SK-N-SH treated with all-trans-retinoic acid at 6 μM for 48 hours (cell line): ENCODE results near the gene FOXN3.

Experiments used
- ATAC-seq: fragments of 200-7000 bp; cut with Tn5 transposase; 3 replicates; pipeline ENCODE4 v1.9.1; 2020; ENCODE audit warnings: mild to moderate bottlenecking, moderate library complexity
- ARNTL ChIP-seq: fragments of 450-650 bp; formaldehyde crosslinking; IDR thresholded peaks from 2 replicates; pipeline ENCODE4 v1.5.0; 2020; ENCODE audit warnings: low read depth, mild to moderate bottlenecking, moderate library complexity, borderline replicate concordance
- BACH2 ChIP-seq: fragments of 250-450 bp; sonication (Bioruptor Pico); IDR thresholded peaks from 2 replicates; pipeline ENCODE4 v1.9.0; 2021; ENCODE audit warnings: mild to moderate bottlenecking, borderline replicate concordance
- CREB5 ChIP-seq: fragments of 250-450 bp; sonication (Bioruptor Pico); IDR thresholded peaks from 2 replicates; pipeline ENCODE4 v1.5.1; 2020; ENCODE audit warnings: low read depth, mild to moderate bottlenecking, moderate library complexity
- CSDC2 ChIP-seq: fragments of 250-450 bp; sonication (Bioruptor Pico); IDR thresholded peaks from 2 replicates; pipeline ENCODE4 v1.5.0; 2020; ENCODE audit warnings: mild to moderate bottlenecking, moderate library complexity
- CSRNP3 ChIP-seq: fragments of 250-450 bp; sonication (Bioruptor Pico); IDR thresholded peaks from 2 replicates; pipeline ENCODE4 v1.5.1; 2021; ENCODE audit warnings: mild to moderate bottlenecking, moderate library complexity
- ESRRG ChIP-seq: fragments of 250-450 bp; sonication (Bioruptor Pico); IDR thresholded peaks from 2 replicates; pipeline ENCODE4 v1.6.1; 2021; ENCODE audit warnings: mild to moderate bottlenecking
- GLIS3 ChIP-seq: fragments of 250-450 bp; sonication (Bioruptor Pico); IDR thresholded peaks from 2 replicates; pipeline ENCODE4 v1.5.0; 2020; ENCODE audit warnings: mild to moderate bottlenecking, moderate library complexity
- OSR1 ChIP-seq: fragments of 250-450 bp; sonication (Bioruptor Pico); IDR thresholded peaks from 2 replicates; pipeline ENCODE4 v1.8.0; 2022; ENCODE audit warnings: moderate library complexity, mild to moderate bottlenecking, inconsistent platforms
- PPARA ChIP-seq: fragments of 250-450 bp; sonication (Bioruptor Pico); IDR thresholded peaks from 2 replicates; pipeline ENCODE4 v1.5.0; 2020; ENCODE audit warnings: mild to moderate bottlenecking, borderline replicate concordance
- SNAI2 ChIP-seq: fragments of 250-450 bp; sonication (Bioruptor Pico); IDR thresholded peaks from 2 replicates; pipeline ENCODE4 v1.5.0; 2020; ENCODE audit warnings: mild to moderate bottlenecking, moderate library complexity
- TCF4 ChIP-seq: fragments of 250-450 bp; sonication (Bioruptor Pico); IDR thresholded peaks from 2 replicates; pipeline ENCODE4 v1.8.0; 2021; ENCODE audit warnings: mild to moderate bottlenecking, moderate library complexity, borderline replicate concordance
- ZC3H10 ChIP-seq: fragments of 250-450 bp; sonication (Bioruptor Pico); IDR thresholded peaks from 2 replicates; pipeline ENCODE4 v1.5.1; 2021; ENCODE audit warnings: mild to moderate bottlenecking, moderate library complexity
- ZFP3 ChIP-seq: fragments of 250-450 bp; sonication (Bioruptor Pico); IDR thresholded peaks from 2 replicates; pipeline ENCODE4 v1.5.0; 2020; ENCODE audit warnings: mild to moderate bottlenecking, moderate library complexity
- ZFP30 ChIP-seq: fragments of 450-650 bp; formaldehyde crosslinking; IDR thresholded peaks from 2 replicates; pipeline ENCODE4 v1.5.0; 2022; ENCODE audit warnings: mild to moderate bottlenecking, moderate library complexity
- ZNF70 ChIP-seq: fragments of 450-650 bp; formaldehyde crosslinking; IDR thresholded peaks from 2 replicates; pipeline ENCODE4 v1.5.0; 2020; ENCODE audit warnings: mild to moderate bottlenecking, moderate library complexity
- TF ChIP-seq, protein P1 (sequence below): fragments of 250-450 bp; sonication (Bioruptor Pico); IDR thresholded peaks from 2 replicates; pipeline ENCODE4 v1.8.0; 2020; ENCODE audit warnings: mild to moderate bottlenecking, moderate library complexity, borderline replicate concordance
- TF ChIP-seq, protein P2 (sequence below): fragments of 250-450 bp; sonication (Bioruptor Pico); IDR thresholded peaks from 2 replicates; pipeline ENCODE4 v1.8.0; 2021; ENCODE audit warnings: low read depth, mild to moderate bottlenecking, moderate library complexity, borderline replicate concordance
- TF ChIP-seq, protein P3 (sequence below): fragments of 250-450 bp; sonication (Bioruptor Pico); IDR thresholded peaks from 2 replicates; pipeline ENCODE4 v1.5.0; 2020; ENCODE audit warnings: mild to moderate bottlenecking, moderate library complexity

FOXN3 gene

GRCh38 chr14:89126461-89126860, 290.6 kb downstream of the FOXN3 start:
- TF ChIP-seq PPARA (CRISPR knock-in tag) (no peak), CREB5 (no peak), ARNTL (CRISPR knock-in tag) (no peak), OSR1 (CRISPR knock-in tag) (no peak), ZC3H10 (CRISPR knock-in tag) (no peak), ZNF70 (no peak), ZFP30 (no peak), TCF4 (CRISPR knock-in tag) (no peak), GLIS3 (CRISPR knock-in tag) (no peak), BACH2 (CRISPR knock-in tag) (no peak), SNAI2 (no peak)
- ATAC-seq, result no peak

GRCh38 chr14:89125216-89125615, 291.8 kb downstream of the FOXN3 start:
- ATAC-seq, result no peak
- TF ChIP-seq PPARA (CRISPR knock-in tag) (no peak), ZFP30 (no peak), OSR1 (CRISPR knock-in tag) (no peak), ESRRG (no peak), ZFP3 (CRISPR knock-in tag) (no peak), SNAI2 (no peak)
- TF ChIP-seq, protein P1, sequence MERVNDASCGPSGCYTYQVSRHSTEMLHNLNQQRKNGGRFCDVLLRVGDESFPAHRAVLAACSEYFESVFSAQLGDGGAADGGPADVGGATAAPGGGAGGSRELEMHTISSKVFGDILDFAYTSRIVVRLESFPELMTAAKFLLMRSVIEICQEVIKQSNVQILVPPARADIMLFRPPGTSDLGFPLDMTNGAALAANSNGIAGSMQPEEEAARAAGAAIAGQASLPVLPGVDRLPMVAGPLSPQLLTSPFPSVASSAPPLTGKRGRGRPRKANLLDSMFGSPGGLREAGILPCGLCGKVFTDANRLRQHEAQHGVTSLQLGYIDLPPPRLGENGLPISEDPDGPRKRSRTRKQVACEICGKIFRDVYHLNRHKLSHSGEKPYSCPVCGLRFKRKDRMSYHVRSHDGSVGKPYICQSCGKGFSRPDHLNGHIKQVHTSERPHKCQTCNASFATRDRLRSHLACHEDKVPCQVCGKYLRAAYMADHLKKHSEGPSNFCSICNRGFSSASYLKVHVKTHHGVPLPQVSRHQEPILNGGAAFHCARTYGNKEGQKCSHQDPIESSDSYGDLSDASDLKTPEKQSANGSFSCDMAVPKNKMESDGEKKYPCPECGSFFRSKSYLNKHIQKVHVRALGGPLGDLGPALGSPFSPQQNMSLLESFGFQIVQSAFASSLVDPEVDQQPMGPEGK (CRISPR knock-in tag), result no peak

DNA sequence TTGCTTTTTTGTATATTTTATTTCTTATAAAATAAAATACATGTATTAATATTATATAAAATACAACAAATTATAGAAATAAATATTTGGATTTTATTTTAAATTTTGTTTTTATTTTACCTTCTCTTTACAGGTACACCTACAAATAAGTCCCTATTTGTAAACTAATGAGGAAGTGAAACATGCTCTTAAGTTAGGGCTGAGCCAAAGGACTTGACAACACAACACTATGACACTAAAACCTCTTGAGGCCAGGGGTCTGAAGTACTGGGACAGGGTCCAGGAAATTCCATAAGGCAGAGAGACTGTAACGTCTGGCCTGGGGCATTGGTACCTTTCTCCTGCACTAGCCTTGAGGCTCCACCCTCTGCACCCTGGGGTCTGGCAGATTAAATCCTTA, 293.2 kb downstream of the FOXN3 start:
- TF ChIP-seq ZC3H10 (CRISPR knock-in tag) (no peak), ZFP30 (no peak)
- ATAC-seq, result no peak

GRCh38 chr14:89123215-89123614, 293.8 kb downstream of the FOXN3 start:
- no peak for ATAC-seq
- no peak for TF ChIP-seq CSRNP3 (CRISPR knock-in tag)
- TF ChIP-seq BACH2 (CRISPR knock-in tag), result no peak
- no peak for TF ChIP-seq SNAI2
- TF ChIP-seq TCF4 (CRISPR knock-in tag), result no peak
- TF ChIP-seq CREB5, result no peak
- no peak for TF ChIP-seq ZNF70
- TF ChIP-seq GLIS3 (CRISPR knock-in tag), result no peak
- no peak for TF ChIP-seq CSDC2

- no peak for ATAC-seq
- TF ChIP-seq ZC3H10 (CRISPR knock-in tag) (no peak), ESRRG (no peak), ZNF70 (no peak), PPARA (CRISPR knock-in tag) (no peak), BACH2 (CRISPR knock-in tag) (no peak), CREB5 (no peak)
- TF ChIP-seq, protein P2, sequence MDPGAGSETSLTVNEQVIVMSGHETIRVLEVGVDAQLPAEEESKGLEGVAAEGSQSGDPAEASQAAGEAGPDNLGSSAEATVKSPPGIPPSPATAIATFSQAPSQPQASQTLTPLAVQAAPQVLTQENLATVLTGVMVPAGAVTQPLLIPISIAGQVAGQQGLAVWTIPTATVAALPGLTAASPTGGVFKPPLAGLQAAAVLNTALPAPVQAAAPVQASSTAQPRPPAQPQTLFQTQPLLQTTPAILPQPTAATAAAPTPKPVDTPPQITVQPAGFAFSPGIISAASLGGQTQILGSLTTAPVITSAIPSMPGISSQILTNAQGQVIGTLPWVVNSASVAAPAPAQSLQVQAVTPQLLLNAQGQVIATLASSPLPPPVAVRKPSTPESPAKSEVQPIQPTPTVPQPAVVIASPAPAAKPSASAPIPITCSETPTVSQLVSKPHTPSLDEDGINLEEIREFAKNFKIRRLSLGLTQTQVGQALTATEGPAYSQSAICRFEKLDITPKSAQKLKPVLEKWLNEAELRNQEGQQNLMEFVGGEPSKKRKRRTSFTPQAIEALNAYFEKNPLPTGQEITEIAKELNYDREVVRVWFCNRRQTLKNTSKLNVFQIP (CRISPR knock-in tag), result no peak
- TF ChIP-seq, protein P1 (CRISPR knock-in tag), result no peak
- TF ChIP-seq, protein P3, sequence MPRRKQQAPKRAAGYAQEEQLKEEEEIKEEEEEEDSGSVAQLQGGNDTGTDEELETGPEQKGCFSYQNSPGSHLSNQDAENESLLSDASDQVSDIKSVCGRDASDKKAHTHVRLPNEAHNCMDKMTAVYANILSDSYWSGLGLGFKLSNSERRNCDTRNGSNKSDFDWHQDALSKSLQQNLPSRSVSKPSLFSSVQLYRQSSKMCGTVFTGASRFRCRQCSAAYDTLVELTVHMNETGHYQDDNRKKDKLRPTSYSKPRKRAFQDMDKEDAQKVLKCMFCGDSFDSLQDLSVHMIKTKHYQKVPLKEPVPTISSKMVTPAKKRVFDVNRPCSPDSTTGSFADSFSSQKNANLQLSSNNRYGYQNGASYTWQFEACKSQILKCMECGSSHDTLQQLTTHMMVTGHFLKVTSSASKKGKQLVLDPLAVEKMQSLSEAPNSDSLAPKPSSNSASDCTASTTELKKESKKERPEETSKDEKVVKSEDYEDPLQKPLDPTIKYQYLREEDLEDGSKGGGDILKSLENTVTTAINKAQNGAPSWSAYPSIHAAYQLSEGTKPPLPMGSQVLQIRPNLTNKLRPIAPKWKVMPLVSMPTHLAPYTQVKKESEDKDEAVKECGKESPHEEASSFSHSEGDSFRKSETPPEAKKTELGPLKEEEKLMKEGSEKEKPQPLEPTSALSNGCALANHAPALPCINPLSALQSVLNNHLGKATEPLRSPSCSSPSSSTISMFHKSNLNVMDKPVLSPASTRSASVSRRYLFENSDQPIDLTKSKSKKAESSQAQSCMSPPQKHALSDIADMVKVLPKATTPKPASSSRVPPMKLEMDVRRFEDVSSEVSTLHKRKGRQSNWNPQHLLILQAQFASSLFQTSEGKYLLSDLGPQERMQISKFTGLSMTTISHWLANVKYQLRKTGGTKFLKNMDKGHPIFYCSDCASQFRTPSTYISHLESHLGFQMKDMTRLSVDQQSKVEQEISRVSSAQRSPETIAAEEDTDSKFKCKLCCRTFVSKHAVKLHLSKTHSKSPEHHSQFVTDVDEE (CRISPR knock-in tag), result no peak
- TF ChIP-seq, all 23 proteins: peak for 0
Observed at GRCh38 chr14:89121968-89122620, 294.9 kb downstream of the FOXN3 start.
